ENCODE results near the gene SUSD2.

SUSD2 gene

GRCh38 chr22:24177045-24177444, 4.2 kb upstream of the SUSD2 start:
- Histone ChIP-seq H3K27me3 (ENCODE audit: control insufficient read depth, low read length) (no peaks in the 10 kb centered on the region), H3K9me2 (replicated peaks; ENCODE audit: control insufficient read depth, low read length) (no peaks in the 10 kb centered on the region), H3K27ac (ENCODE audit: low read depth, low read length) (no peak overlapping the region), H3K4me2 (ENCODE audit: low read length) (no peak overlapping the region), H3K9me3 (ENCODE audit: control insufficient read depth, insufficient read depth, low read length) (no peaks in the 10 kb centered on the region), H3K4me3 (ENCODE audit: low read length) (no peak overlapping the region), H3K4me1 (ENCODE audit: control insufficient read depth, low read length) (no peaks in the 10 kb centered on the region), H4K20me1 (ENCODE audit: control insufficient read depth, insufficient read depth, low read depth, low read length) (no peaks in the 10 kb centered on the region; the same call in 1 of the 2 replicates), H3F3A (ENCODE audit: control insufficient read depth, insufficient read depth) (no peaks in the 10 kb centered on the region), H3K36me3 (ENCODE audit: control insufficient read depth, low read length) (peaks cover 3% of the 10 kb centered on the region; the same call in 1 of the 2 replicates), H3K79me2 (ENCODE audit: control insufficient read depth, low read length) (no peaks in the 10 kb centered on the region)
- TF ChIP-seq CTCF (IDR thresholded peaks at IDR 0.05; ENCODE audit: low read depth, low read length, poor library complexity, severe bottlenecking), result no peak
- TF ChIP-seq EZH2phosphoT487 (IDR thresholded peaks at IDR 0.05; ENCODE audit: borderline replicate concordance, low read length), result no peak

GRCh38 chr22:24177456-24177855, 3.8 kb upstream of the SUSD2 start:
- TF ChIP-seq EZH2phosphoT487 (IDR thresholded peaks at IDR 0.05; ENCODE audit: borderline replicate concordance, low read length) (no peak), CTCF (IDR thresholded peaks at IDR 0.05; ENCODE audit: low read depth, low read length, poor library complexity, severe bottlenecking) (no peak)
- Histone ChIP-seq H3K9me3 (ENCODE audit: control insufficient read depth, insufficient read depth, low read length) (no peaks in the 10 kb centered on the region), H4K20me1 (ENCODE audit: control insufficient read depth, insufficient read depth, low read depth, low read length) (no peaks in the 10 kb centered on the region; the same call in 1 of the 2 replicates), H3K4me3 (ENCODE audit: low read length) (no peak overlapping the region), H3K27me3 (ENCODE audit: control insufficient read depth, low read length) (no peaks in the 10 kb centered on the region), H3F3A (ENCODE audit: control insufficient read depth, insufficient read depth) (no peaks in the 10 kb centered on the region), H3K36me3 (ENCODE audit: control insufficient read depth, low read length) (no peaks in the 10 kb centered on the region; the same call in 1 of the 2 replicates), H3K9me2 (replicated peaks; ENCODE audit: control insufficient read depth, low read length) (no peaks in the 10 kb centered on the region), H3K4me1 (ENCODE audit: control insufficient read depth, low read length) (no peaks in the 10 kb centered on the region), H3K4me2 (ENCODE audit: low read length) (no peak overlapping the region), H3K79me2 (ENCODE audit: control insufficient read depth, low read length) (no peaks in the 10 kb centered on the region), H3K27ac (ENCODE audit: low read depth, low read length) (no peak overlapping the region)

GRCh38 chr22:24178021-24178431, 3.3 kb upstream of the SUSD2 start:
- Histone ChIP-seq H4K20me1 (ENCODE audit: control insufficient read depth, insufficient read depth, low read depth, low read length) (no peaks in the 10 kb centered on the region; the same call in 1 of the 2 replicates), H3K27me3 (ENCODE audit: control insufficient read depth, low read length) (no peaks in the 10 kb centered on the region), H3K9me3 (ENCODE audit: control insufficient read depth, insufficient read depth, low read length) (no peaks in the 10 kb centered on the region), H3F3A (ENCODE audit: control insufficient read depth, insufficient read depth) (no peaks in the 10 kb centered on the region), H3K4me2 (ENCODE audit: low read length) (no peak overlapping the region), H3K79me2 (ENCODE audit: control insufficient read depth, low read length) (no peaks in the 10 kb centered on the region), H3K4me1 (ENCODE audit: control insufficient read depth, low read length) (no peaks in the 10 kb centered on the region), H3K9me2 (replicated peaks; ENCODE audit: control insufficient read depth, low read length) (no peaks in the 10 kb centered on the region), H3K27ac (ENCODE audit: low read depth, low read length) (no peak overlapping the region), H3K4me3 (ENCODE audit: low read length) (no peak overlapping the region), H3K36me3 (ENCODE audit: control insufficient read depth, low read length) (no peaks in the 10 kb centered on the region; the same call in 1 of the 2 replicates)
- TF ChIP-seq EZH2phosphoT487 (IDR thresholded peaks at IDR 0.05; ENCODE audit: borderline replicate concordance, low read length) (no peak), CTCF (IDR thresholded peaks at IDR 0.05; ENCODE audit: low read depth, low read length, poor library complexity, severe bottlenecking) (no peak)
